ENCODE data around the gene POLR2M. TPM values are rescaled to one million over a fixed set of nuclear protein-coding genes. Genes with fewer than 3 reads are reported as not detected.
A peak's percentile ranks its signal among the peaks of the same experiment; 100 is the strongest.

Gene POLR2M
- total and polyA plus RNA-seq, 10 of the 15 experiments (the other 5 are each of a cell fraction or from before 2014, with no cell fraction given), result 5.8 to 364 (median 23.7) TPM

- TF ChIP-seq IKZF2 (IDR thresholded peaks at IDR 0.05), result peak in 1 of 2 experiments; percentile 7; a peak in 1 of 4 replicates
- no peak for TF ChIP-seq RBBP5 (conservative IDR thresholded peaks at IDR 0.05)
- 0 out of 2 replicates have a peak, but pooled peaks have one; percentile 18 for TF ChIP-seq NFIC (IDR thresholded peaks at IDR 0.05; ENCODE audit: low read depth, low read length)
- no peak for TF ChIP-seq CHD1 (IDR thresholded peaks at IDR 0.05; ENCODE audit: low read depth, low read length)
- TF ChIP-seq BMI1 (IDR thresholded peaks at IDR 0.05; ENCODE audit: borderline replicate concordance), result no peak
- TF ChIP-seq SREBF2 (IDR thresholded peaks at IDR 0.05; ENCODE audit: low read length), result no peak
- TF ChIP-seq BCL11A (IDR thresholded peaks at IDR 0.05; ENCODE audit: low read depth, low read length), result no peak
- TF ChIP-seq SUPT20H (IDR thresholded peaks at IDR 0.05; ENCODE audit: borderline replicate concordance, control insufficient read depth, low read depth, low read length), result no peak
- TF ChIP-seq CUX1 (IDR thresholded peaks at IDR 0.05; ENCODE audit: insufficient replicate concordance, low read depth, low read length), result no peak
- TF ChIP-seq RAD51 (IDR thresholded peaks at IDR 0.05), result peak; percentile 34; the same call in 1 of the 2 replicates
- TF ChIP-seq PRDM15 (CRISPR knock-in tag; IDR thresholded peaks at IDR 0.05), result no peak
- no peak for TF ChIP-seq CTCF (IDR thresholded peaks at IDR 0.05 in 2 of 3, conservative IDR thresholded peaks at IDR 0.05 in 1 of 3; ENCODE audit: control insufficient read depth in 2 of 3, extremely low read depth in 1 of 3, insufficient read depth in 1 of 3, low read depth in 3 of 3, low read length in 3 of 3)
- peak; percentile 85 for TF ChIP-seq GATAD2B (conservative IDR thresholded peaks at IDR 0.05; ENCODE audit: low read depth)
- TF ChIP-seq CBFB (IDR thresholded peaks at IDR 0.05; ENCODE audit: low read depth), result no peak
- no peak for TF ChIP-seq ZNF622 (IDR thresholded peaks at IDR 0.05)
Measured at GRCh38 chr15:57706405-57707209, at the start of gene POLR2M (continued).
